ENCODE measurements around the gene MGA. TPM values are rescaled to one million over a fixed set of nuclear protein-coding genes. Genes with fewer than 3 reads are reported as not detected.

The MGA gene
- total RNA-seq, 1 donor from 2014 or later, result 29.6 TPM

DNA sequence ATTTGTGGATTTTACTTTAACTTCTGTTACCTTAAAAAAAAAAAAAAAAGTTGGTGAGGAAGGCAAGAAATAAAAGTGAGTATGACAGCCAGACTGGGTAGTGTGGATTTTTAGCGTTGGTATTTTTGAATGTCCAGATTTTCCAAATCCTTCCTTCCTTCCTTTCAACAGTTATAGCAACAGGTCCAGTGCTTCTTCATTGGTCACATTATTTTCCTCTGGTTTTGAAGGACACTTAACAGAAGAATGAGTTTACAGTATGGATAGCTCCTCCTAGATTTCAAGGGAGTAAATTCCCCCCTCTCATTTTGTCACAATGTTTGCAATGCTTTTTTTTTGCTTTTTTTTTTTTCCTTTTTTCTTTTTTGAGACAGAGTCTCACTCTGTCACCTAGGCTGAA, 120.5 kb downstream of the MGA start:
- H3K4me3 ChIP-seq, result no peak overlapping the region

DNA sequence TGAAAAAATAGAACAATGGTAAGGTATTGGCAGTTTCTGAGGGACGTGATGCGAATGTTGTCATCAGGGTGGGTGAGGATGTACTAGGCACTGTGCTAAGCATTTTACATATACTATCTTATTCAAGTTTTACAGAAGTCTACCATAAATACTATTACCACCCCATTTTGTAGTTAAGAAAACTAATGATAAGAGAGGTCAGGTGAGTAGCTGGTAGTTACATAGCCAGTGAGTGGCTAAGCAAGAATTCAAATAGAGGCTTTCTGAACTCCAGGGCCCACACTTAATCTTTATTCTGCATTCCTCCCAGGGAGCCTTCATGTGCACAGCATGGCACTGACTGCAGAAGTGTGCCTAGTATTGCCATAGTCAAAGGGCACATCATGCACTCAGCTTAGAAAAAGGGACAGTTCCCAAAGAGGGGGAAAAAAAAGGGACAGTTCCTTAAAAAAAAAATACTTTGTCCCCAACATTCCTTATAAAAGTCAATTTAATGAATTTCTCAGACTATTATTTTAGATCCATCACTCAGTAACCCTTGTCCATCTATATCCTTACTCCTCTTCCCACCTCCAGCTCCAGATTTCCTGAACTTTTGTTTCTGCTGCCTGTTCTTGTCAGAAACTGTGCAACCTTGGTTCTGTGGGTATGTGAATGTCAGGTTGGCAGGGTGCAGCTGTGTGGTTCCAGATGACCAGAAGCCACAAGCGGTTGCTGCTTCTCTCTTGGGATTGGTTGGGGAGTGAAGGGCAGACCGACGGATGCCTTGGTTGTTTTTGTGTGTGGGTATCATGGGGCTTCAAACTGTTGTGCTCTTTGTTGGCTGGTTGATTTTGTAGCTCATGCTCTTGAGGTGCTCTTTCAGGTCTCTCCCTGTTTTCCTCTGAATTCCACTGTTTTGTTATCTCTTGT, 122.4 kb downstream of the MGA start:
- intact Hi-C loops (cut with micrococcal nuclease), result no loop called here
- H3K27me3 ChIP-seq (ENCODE audit: low read depth), result no peaks in the 10 kb centered on the region
- no peaks in the 10 kb centered on the region for H3K36me3 ChIP-seq
- H3K4me3 ChIP-seq, result no peak overlapping the region
- H3K27ac ChIP-seq (replicated peaks), result no peak overlapping the region
- TF ChIP-seq, protein P1, sequence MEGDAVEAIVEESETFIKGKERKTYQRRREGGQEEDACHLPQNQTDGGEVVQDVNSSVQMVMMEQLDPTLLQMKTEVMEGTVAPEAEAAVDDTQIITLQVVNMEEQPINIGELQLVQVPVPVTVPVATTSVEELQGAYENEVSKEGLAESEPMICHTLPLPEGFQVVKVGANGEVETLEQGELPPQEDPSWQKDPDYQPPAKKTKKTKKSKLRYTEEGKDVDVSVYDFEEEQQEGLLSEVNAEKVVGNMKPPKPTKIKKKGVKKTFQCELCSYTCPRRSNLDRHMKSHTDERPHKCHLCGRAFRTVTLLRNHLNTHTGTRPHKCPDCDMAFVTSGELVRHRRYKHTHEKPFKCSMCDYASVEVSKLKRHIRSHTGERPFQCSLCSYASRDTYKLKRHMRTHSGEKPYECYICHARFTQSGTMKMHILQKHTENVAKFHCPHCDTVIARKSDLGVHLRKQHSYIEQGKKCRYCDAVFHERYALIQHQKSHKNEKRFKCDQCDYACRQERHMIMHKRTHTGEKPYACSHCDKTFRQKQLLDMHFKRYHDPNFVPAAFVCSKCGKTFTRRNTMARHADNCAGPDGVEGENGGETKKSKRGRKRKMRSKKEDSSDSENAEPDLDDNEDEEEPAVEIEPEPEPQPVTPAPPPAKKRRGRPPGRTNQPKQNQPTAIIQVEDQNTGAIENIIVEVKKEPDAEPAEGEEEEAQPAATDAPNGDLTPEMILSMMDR (IDR thresholded peaks at IDR 0.05; ENCODE audit: borderline replicate concordance), result no peak
- no peak for DNase-seq
- H3K9me3 ChIP-seq (replicated peaks), result no peaks in the 10 kb centered on the region
- peaks cover 27% of the 10 kb centered on the region for H3K4me1 ChIP-seq

More for the DNA sequence above, 120.5 kb downstream of the MGA start:
- Histone ChIP-seq H3K27ac (replicated peaks) (no peak overlapping the region), H3K4me1 (peaks cover 46% of the 10 kb centered on the region), H3K36me3 (no peaks in the 10 kb centered on the region), H3K27me3 (ENCODE audit: low read depth) (no peaks in the 10 kb centered on the region), H3K9me3 (replicated peaks) (no peaks in the 10 kb centered on the region)
- intact Hi-C loops (cut with micrococcal nuclease), result no loop called here
- DNase-seq, result no peak
- TF ChIP-seq, protein P1 (IDR thresholded peaks at IDR 0.05; ENCODE audit: borderline replicate concordance), result no peak

DNA sequence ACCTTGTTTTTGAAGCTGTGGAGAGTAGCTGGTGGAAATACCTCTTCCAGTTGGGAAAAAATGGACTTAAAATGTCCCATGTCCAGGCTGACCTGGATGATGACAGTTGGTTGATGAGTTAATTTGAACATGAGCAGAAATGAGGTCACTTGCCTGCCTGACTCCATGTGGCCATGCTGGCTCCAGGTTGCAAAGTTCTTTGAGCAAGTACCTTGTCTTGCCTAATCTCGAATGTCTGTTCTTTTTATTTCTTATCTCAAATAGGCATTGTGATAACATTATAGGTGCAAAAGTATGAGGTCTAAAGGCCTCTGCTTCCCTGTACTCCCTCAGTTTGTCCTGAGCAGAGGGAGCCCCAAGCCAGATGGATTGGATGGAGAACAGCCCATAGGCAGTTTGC, 123.1 kb downstream of the MGA start:
- Histone ChIP-seq H3K36me3 (no peaks in the 10 kb centered on the region), H3K4me3 (no peak overlapping the region), H3K27ac (replicated peaks) (no peak overlapping the region), H3K9me3 (replicated peaks) (no peaks in the 10 kb centered on the region), H3K27me3 (ENCODE audit: low read depth) (no peaks in the 10 kb centered on the region), H3K4me1 (peaks cover 22% of the 10 kb centered on the region)
- no peak for DNase-seq
- intact Hi-C loops (cut with micrococcal nuclease), result no loop called here
- TF ChIP-seq, protein P1 (IDR thresholded peaks at IDR 0.05; ENCODE audit: borderline replicate concordance), result no peak

DNA sequence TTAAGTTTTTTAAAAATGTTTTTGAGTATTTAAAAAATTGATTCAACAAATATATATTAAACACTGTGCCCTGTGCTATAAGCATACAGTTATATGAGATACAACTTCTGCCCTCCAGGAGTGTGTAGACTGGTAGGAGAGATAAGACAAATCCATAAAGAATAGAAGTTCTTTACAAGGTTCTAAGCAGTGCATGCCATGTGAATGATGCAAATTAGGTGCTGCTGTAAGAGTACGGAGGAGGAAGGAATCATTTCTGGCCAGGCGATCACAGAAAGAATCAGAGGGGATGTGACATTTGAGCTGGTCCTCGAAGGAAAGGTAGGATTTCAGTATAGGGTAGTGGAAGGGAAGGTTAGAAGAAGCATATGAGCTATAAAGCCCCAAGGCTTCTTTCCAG, 128.1 kb downstream of the MGA start:
- Histone ChIP-seq H3K4me3 (no peak overlapping the region), H3K4me1 (peaks cover 43% of the 10 kb centered on the region), H3K9me3 (replicated peaks) (no peaks in the 10 kb centered on the region), H3K36me3 (no peaks in the 10 kb centered on the region), H3K27me3 (ENCODE audit: low read depth) (no peaks in the 10 kb centered on the region), H3K27ac (replicated peaks) (no peak overlapping the region)
- intact Hi-C loops (cut with micrococcal nuclease), result no loop called here
- DNase-seq, result no peak
- TF ChIP-seq, protein P1 (IDR thresholded peaks at IDR 0.05; ENCODE audit: borderline replicate concordance), result no peak

DNA sequence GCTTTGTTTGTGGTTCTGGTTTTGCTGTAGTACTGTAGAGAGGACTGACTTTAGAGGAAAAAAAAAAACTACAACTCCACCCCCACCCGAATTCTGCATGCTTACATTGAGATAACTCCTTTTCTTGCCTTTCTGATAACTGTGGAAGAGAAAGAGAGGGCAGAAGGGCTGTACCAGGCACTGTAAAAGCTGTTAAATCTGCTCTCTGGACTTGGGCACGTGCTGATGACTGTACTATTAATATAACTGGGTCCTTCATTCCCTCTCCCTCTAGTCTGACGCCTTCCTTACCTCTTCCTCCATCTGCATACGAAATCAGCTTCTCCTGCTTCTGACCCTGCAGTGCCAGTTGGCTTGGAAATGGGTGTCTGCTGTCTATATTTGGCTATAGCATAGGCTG, 129.0 kb downstream of the MGA start:
- H3K4me1 ChIP-seq, result peaks cover 52% of the 10 kb centered on the region
- TF ChIP-seq, protein P1 (IDR thresholded peaks at IDR 0.05; ENCODE audit: borderline replicate concordance), result no peak
- H3K9me3 ChIP-seq (replicated peaks), result no peaks in the 10 kb centered on the region
- no peaks in the 10 kb centered on the region for H3K27me3 ChIP-seq (ENCODE audit: low read depth)
- H3K27ac ChIP-seq (replicated peaks), result no peak overlapping the region
- no peak overlapping the region for H3K4me3 ChIP-seq
- no peak for DNase-seq
- intact Hi-C loops (cut with micrococcal nuclease), result no loop called here
- H3K36me3 ChIP-seq, result no peaks in the 10 kb centered on the region
